Loucy (cell line): ENCODE measurements around the gene HAVCR2.
A peak's percentile ranks its signal among the peaks of the same experiment; 100 is the strongest.

Experiments used
- H2AFZ ChIP-seq: fragments of 200-600 bp; sonication (generic); 2 replicates; pipeline ENCODE4 v1.6.0; 2016; ENCODE audit warnings: antibody characterized with exemption, mild to moderate bottlenecking, low read length, moderate library complexity
- H3F3A ChIP-seq: fragments of 200-600 bp; 2 replicates; pipeline ENCODE4 v1.6.0; 2016; ENCODE audit warnings: antibody characterized with exemption, low read depth, mild to moderate bottlenecking
- H3K27me3 ChIP-seq: fragments of 200-600 bp; sonication (generic); 2 replicates; pipeline ENCODE4 v1.6.1; 2014; ENCODE audit warnings: low read length, mild to moderate bottlenecking; ENCODE audit not compliant: insufficient read depth, poor library complexity, severe bottlenecking
- H3K36me3 ChIP-seq: fragments of 200-600 bp; sonication (generic); 2 replicates; pipeline ENCODE4 v1.6.1; 2016; ENCODE audit warnings: low read length; ENCODE audit not compliant: insufficient read depth
- H3K4me1 ChIP-seq: fragments of 200-600 bp; sonication (generic); 2 replicates; pipeline ENCODE4 v1.5.1; 2014; ENCODE audit warnings: low read length, mild to moderate bottlenecking; ENCODE audit not compliant: insufficient read depth, poor library complexity, severe bottlenecking
- H3K4me2 ChIP-seq: fragments of 200-600 bp; sonication (generic); 2 replicates; pipeline ENCODE4 v1.6.0; 2014; ENCODE audit warnings: antibody characterized with exemption, low read length, low read depth, mild to moderate bottlenecking; ENCODE audit not compliant: poor library complexity, severe bottlenecking
- H3K4me3 ChIP-seq: fragments of 200-600 bp; sonication (generic); 2 replicates; pipeline ENCODE4 v1.5.1; 2014; ENCODE audit warnings: low read length, mild to moderate bottlenecking, mixed read lengths; ENCODE audit not compliant: poor library complexity, severe bottlenecking
- H3K79me2 ChIP-seq: fragments of 200-600 bp; sonication (generic); 2 replicates; pipeline ENCODE4 v1.6.1; 2014; ENCODE audit warnings: low read length; ENCODE audit not compliant: insufficient read depth
- H3K9ac ChIP-seq: fragments of 200-600 bp; sonication (generic); 2 replicates; pipeline ENCODE4 v1.6.0; 2014; ENCODE audit warnings: mild to moderate bottlenecking, low read depth, low read length, moderate library complexity; ENCODE audit not compliant: poor library complexity, severe bottlenecking
- H3K9me2 ChIP-seq: fragments of 200-600 bp; sonication (generic); replicated peaks from 2 replicates; pipeline ENCODE4 v1.6.1; 2016; ENCODE audit warnings: low read depth, low read length, mixed read lengths
- H3K9me3 ChIP-seq: fragments of 200-600 bp; sonication (generic); 2 replicates; pipeline ENCODE4 v1.6.1; 2014; ENCODE audit warnings: mild to moderate bottlenecking, antibody characterized with exemption, low read length, low read depth; ENCODE audit not compliant: insufficient read depth
- H4K20me1 ChIP-seq: fragments of 200-600 bp; sonication (generic); 2 replicates; pipeline ENCODE4 v1.6.0; 2014; ENCODE audit warnings: antibody characterized with exemption, low read length, mild to moderate bottlenecking; ENCODE audit not compliant: insufficient read depth, poor library complexity, severe bottlenecking
- EZH2phosphoT487 ChIP-seq: fragments of 200-600 bp; IDR thresholded peaks from 2 replicates; pipeline ENCODE4 v1.6.1; 2018; ENCODE audit warnings: antibody characterized with exemption, mild to moderate bottlenecking, moderate library complexity, borderline replicate concordance
- TF ChIP-seq, protein P1 (sequence below): fragments of 200-600 bp; sonication (generic); conservative IDR thresholded peaks from 2 replicates; pipeline ENCODE4 v1.5.1; 2014; ENCODE audit warnings: mild to moderate bottlenecking, antibody characterized with exemption, low read length

HAVCR2 gene

DNA sequence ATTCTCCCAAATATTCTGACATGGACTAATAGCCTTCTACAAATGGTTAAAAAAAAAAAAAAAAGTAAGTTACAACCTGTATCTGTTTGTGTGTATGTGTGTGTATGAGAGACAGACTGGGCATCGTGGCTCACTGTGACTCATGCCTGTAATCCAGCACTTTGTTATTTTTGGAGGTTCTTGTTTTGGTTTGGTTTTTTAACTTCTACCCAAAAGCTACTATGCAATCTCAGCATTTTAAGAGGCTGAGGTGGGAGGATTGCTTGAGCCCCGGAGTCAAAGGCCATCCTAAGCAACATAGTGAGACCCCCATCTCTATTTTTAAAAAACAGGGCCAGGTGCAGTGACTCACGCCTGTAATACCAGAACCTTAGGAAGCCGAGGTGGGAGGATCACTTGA is 32.3 kb downstream of the HAVCR2 start:
- no peak overlapping the region for H3K9ac ChIP-seq
- no peaks in the 10 kb centered on the region for H3K27me3 ChIP-seq
- no peak overlapping the region for H2AFZ ChIP-seq
- H3K4me2 ChIP-seq, result no peak overlapping the region
- no peaks in the 10 kb centered on the region for H4K20me1 ChIP-seq
- no peaks in the 10 kb centered on the region for H3K79me2 ChIP-seq
- H3K4me3 ChIP-seq, result no peak overlapping the region
- no peak for TF ChIP-seq EZH2phosphoT487
- TF ChIP-seq, protein P1, sequence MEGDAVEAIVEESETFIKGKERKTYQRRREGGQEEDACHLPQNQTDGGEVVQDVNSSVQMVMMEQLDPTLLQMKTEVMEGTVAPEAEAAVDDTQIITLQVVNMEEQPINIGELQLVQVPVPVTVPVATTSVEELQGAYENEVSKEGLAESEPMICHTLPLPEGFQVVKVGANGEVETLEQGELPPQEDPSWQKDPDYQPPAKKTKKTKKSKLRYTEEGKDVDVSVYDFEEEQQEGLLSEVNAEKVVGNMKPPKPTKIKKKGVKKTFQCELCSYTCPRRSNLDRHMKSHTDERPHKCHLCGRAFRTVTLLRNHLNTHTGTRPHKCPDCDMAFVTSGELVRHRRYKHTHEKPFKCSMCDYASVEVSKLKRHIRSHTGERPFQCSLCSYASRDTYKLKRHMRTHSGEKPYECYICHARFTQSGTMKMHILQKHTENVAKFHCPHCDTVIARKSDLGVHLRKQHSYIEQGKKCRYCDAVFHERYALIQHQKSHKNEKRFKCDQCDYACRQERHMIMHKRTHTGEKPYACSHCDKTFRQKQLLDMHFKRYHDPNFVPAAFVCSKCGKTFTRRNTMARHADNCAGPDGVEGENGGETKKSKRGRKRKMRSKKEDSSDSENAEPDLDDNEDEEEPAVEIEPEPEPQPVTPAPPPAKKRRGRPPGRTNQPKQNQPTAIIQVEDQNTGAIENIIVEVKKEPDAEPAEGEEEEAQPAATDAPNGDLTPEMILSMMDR, result no peak
- no peaks in the 10 kb centered on the region for H3K9me2 ChIP-seq
- no peaks in the 10 kb centered on the region for H3K36me3 ChIP-seq
- H3K4me1 ChIP-seq, result no peaks in the 10 kb centered on the region
- no peaks in the 10 kb centered on the region for H3K9me3 ChIP-seq
- no peaks in the 10 kb centered on the region for H3F3A ChIP-seq

DNA sequence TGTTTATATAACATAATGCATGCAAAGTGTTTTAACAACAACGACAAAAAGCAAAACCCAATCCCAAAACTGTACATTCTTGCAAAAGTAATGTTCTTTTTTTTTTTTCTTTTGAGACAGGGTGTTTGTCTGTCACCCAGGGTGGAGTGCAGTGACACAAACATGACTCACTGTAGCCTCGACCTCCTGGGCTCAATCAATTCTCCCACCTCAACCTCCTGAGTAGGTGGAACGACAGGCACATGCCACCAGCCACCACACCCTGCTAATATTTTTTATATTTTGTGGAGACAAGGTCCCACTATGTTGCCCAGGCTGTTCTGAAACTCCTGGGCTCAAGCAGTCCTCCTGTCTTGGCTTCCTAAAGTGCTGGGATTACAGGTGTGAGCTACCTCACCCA is 36.3 kb downstream of the HAVCR2 start:
- no peaks in the 10 kb centered on the region for H3K27me3 ChIP-seq
- no peak overlapping the region for H3K9ac ChIP-seq
- no peak overlapping the region for H3K4me3 ChIP-seq
- no peak overlapping the region for H2AFZ ChIP-seq
- H3K4me1 ChIP-seq, result no peaks in the 10 kb centered on the region
- no peaks in the 10 kb centered on the region for H3K9me2 ChIP-seq
- no peak overlapping the region for H3K4me2 ChIP-seq
- H3K36me3 ChIP-seq, result no peaks in the 10 kb centered on the region
- no peaks in the 10 kb centered on the region for H3F3A ChIP-seq
- H3K79me2 ChIP-seq, result no peaks in the 10 kb centered on the region
- H3K9me3 ChIP-seq, result no peaks in the 10 kb centered on the region
- TF ChIP-seq EZH2phosphoT487, result no peak
- TF ChIP-seq, protein P1, result no peak
- H4K20me1 ChIP-seq, result no peaks in the 10 kb centered on the region

DNA sequence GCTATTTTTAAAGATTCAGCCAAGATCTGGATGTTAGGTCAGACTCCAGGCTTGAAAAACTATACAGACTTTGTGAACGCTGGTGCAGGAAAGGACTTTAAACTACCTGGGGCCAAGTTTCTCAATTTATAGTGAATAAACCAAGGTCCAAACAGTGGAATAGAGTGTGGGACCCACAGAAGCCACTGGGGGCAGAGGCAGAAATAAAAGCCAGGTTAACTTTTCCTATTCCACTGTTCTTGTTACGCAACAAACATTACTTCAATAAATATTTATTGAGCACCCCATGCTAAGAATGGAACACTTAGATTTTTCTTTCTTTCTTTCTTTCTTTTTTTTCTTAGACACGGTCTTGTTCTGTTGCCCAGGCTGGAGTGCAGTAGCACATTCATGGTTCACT is 38.9 kb downstream of the HAVCR2 start:
- Histone ChIP-seq H3K36me3 (no peaks in the 10 kb centered on the region), H3F3A (no peaks in the 10 kb centered on the region), H3K9me3 (no peaks in the 10 kb centered on the region), H3K79me2 (no peaks in the 10 kb centered on the region), H3K9me2 (no peaks in the 10 kb centered on the region), H3K4me2 (no peak overlapping the region), H3K27me3 (no peaks in the 10 kb centered on the region), H2AFZ (no peak overlapping the region), H3K9ac (no peak overlapping the region), H3K4me3 (no peak overlapping the region), H3K4me1 (no peaks in the 10 kb centered on the region), H4K20me1 (no peaks in the 10 kb centered on the region)
- TF ChIP-seq, protein P1, result 0 out of 2 replicates have a peak, but pooled peaks have one; percentile 20
- no peak for TF ChIP-seq EZH2phosphoT487
